Heart right ventricle (tissue), 16 donors: ENCODE measurements around the gene DNAAF6. TPM values are rescaled to one million over a fixed set of nuclear protein-coding genes. Genes with fewer than 3 reads are reported as not detected.

Experiments used
- ATAC-seq, 8 donors: fragments of 200-7000 bp; cut with Tn5 transposase; one replicate each; pipeline ENCODE4 v1.9.1; 2020; ENCODE audit warnings: mild to moderate bottlenecking in 8 of 8, moderate library complexity in 8 of 8, moderate number of reproducible peaks in 1 of 8
- DNase-seq, 2 donors: peaks; one replicate each; pipeline ENCODE4 v3.0.0-alpha.2; 2020
- H3K27ac ChIP-seq, 10 donors: fragments of 200-600 bp; sonication (generic) in 2 of 10; one replicate each; pipeline versions ENCODE4 v1.5.0 to v1.8.0; 2020 to 2022; ENCODE audit warnings: mild to moderate bottlenecking in 3 of 10
- H3K27me3 ChIP-seq, 7 donors: fragments of 200-600 bp; one replicate each; pipeline ENCODE4 v1.8.0; 2021 to 2022; ENCODE audit warnings: mild to moderate bottlenecking in 2 of 7
- H3K36me3 ChIP-seq, 9 donors: fragments of 200-600 bp; sonication (generic) in 1 of 9; one replicate each; pipeline versions ENCODE4 v1.5.0 to v1.8.0; 2020 to 2022; ENCODE audit warnings: mild to moderate bottlenecking in 2 of 9
- H3K4me1 ChIP-seq, 9 donors: fragments of 200-600 bp; sonication (generic) in 1 of 9; one replicate each; pipeline versions ENCODE4 v1.5.0 to v1.8.0; 2020 to 2022; ENCODE audit warnings: mild to moderate bottlenecking in 4 of 9
- H3K4me3 ChIP-seq, 10 donors: fragments of 200-600 bp; sonication (generic) in 2 of 10; one replicate each; pipeline versions ENCODE4 v1.5.0 to v1.8.0; 2020 to 2022; ENCODE audit warnings: mild to moderate bottlenecking in 7 of 10, moderate library complexity in 2 of 10
- H3K9me3 ChIP-seq, 11 donors: fragments of 200-600 bp in 10 of 11; sonication (generic) in 2 of 11; one replicate each; pipeline versions ENCODE4 v1.5.0 to v1.8.0; 2013 to 2022; ENCODE audit warnings: mild to moderate bottlenecking in 2 of 11, control low read depth in 1 of 11, moderate library complexity in 1 of 11
- CTCF ChIP-seq, 9 donors: fragments of 200-600 bp; sonication (generic) in 2 of 9; IDR thresholded peaks; one replicate each; pipeline versions ENCODE4 v1.5.0 to v1.8.0; 2021 to 2022; ENCODE audit warnings: antibody characterized with exemption in 9 of 9, mild to moderate bottlenecking in 5 of 9, moderate library complexity in 1 of 9
- WGBS, 2 donors: extraction: QIAGEN DNeasy Blood & Tissue Kit; methylation state at CpG; one replicate each; pipeline ENCODE4 v1.1.7; 2013; ENCODE audit warnings: inconsistent platforms in 1 of 2; 5-methylcytosine and 5-hydroxymethylcytosine counted together
- intact Hi-C, 10 donors: fragments of 100-400 bp; cut with DNase I; formaldehyde crosslinking; loops; one replicate each; pipeline versions ENCODE4 v1.11.1 to v1.14.2; 2022
- polyA plus RNA-seq, 2 donors: library from polyadenylated mRNA; stranded (reverse); fragments of 200-250 nt; gene quantifications; one replicate each; pipeline ENCODE4 v1.2.3, GENCODE V29; 2013
- total RNA-seq, 10 donors: library from RNA; stranded (reverse); fragmentation: NEBNext Ultra II Directional in 3 of 10; extraction: Animal tissue kit (Norgen Biotek cat#: 25700) in 3 of 10; gene quantifications; one replicate each; pipeline versions ENCODE4 v1.2.1 to v1.2.4, GENCODE V29; 2021 to 2023
- donor health status: Arrhythmogenic right ventricular cardiomyopathy.
- donor health status: ischemic (EF 13 %, LVEDD 7.1; RV severe dilation, severe dysfunction).
- donor health status: healthy with polysubstance abuse.
- donor health status: DM: no; HTN: yes; CAD: no.
- donor health status: DM: no; HTN: no; CAD: no.
- donor health status: ischemic (EF 25% LVEDD 6.9; RV normal size, moderate dysfunction).
- donor health status: ischemic (EF 25% LVEDD 5.7; RV mildly dilated, moderate dysfunction).
- donor health status: healthy.
- donor health status: DM: yes; HTN: yes; CAD: no.
- donor health status: Ischemic cardiomyopathy.
- donor health status: ischemic (EF 35%, LVEDD 5.7; RV mildly dilated, moderate dysfunction).
- donor health status: nonischemic (EF 11% LVEDD 7.7; RV severe dilation, severe dysfunction).
- donor health status: DM: yes; HTN: yes; CAD: no.
- donor health status: PGD.
- donor health status: ischemic (EF 29% LVEDD 5.4; RV normal size, mild dysfunction).
- donor health status: nonischemic (EF 23%, LVEDD 6.1; RV moderate dilation, normal function).

Gene DNAAF6
- total and polyA plus RNA-seq, 12 donors = not detected

- Histone ChIP-seq H3K27me3 (peaks cover 0 to 31% (median 0%) of the 10 kb centered on the region in 7 donors), H3K4me3 (no peak overlapping the region), H3K9me3 (no peaks in the 10 kb centered on the region), H3K36me3 (no peaks in the 10 kb centered on the region), H3K4me1 (no peaks in the 10 kb centered on the region), H3K27ac (no peak overlapping the region)
- ATAC-seq = no peak
- TF ChIP-seq CTCF (IDR thresholded peaks at IDR 0.05) = no peak
- 71% methylated on average over 2 of the region's 2 CpGs for WGBS, 2 donors
- no peak for DNase-seq
- intact Hi-C loops = no loop called here
Observed at GRCh38 chrX:107293056-107293455, 86.6 kb downstream of the DNAAF6 start.

Other genes starting within 250 kb of the DNAAF6 start
- 1 to 10 TPM; 2.2 to 3.2 (median 2.7) TPM for gene MORC4, start 206.4 kb upstream of the DNAAF6 start, total RNA-seq
- 1 to 10 TPM; 2.3 to 3.5 TPM for gene MORC4, start 206.4 kb upstream of the DNAAF6 start, polyA plus RNA-seq
- gene RBM41, start 87.8 kb upstream of the DNAAF6 start, total RNA-seq = 10 to 100 TPM in 9 of 10 donors, 1 to 10 TPM in 1; 9.9 to 18.9 (median 14.4) TPM
- gene RBM41, start 87.8 kb upstream of the DNAAF6 start, polyA plus RNA-seq = 1 to 10 TPM; 3.0 to 4.4 TPM
- gene NUP62CL, start 178 bp upstream of the DNAAF6 start, total RNA-seq = 1 to 10 TPM in 5 of 10 donors, under 1 TPM in 4, not detected in 1; 0.23 to 2.8 (median 1.1) TPM
- under 1 TPM; 0.51 to 0.55 TPM for gene NUP62CL, start 178 bp upstream of the DNAAF6 start, polyA plus RNA-seq
- gene FRMPD3, start 243.0 kb downstream of the DNAAF6 start, total RNA-seq = under 1 TPM in 3 of 10 donors, not detected in 7; 0.02 to 0.14 (median 0.08) TPM
- under 1 TPM in 1 of 2 donors, not detected in 1; 0.03 TPM for gene FRMPD3, start 243.0 kb downstream of the DNAAF6 start, polyA plus RNA-seq